ENCODE measurements around the gene LYAR.

LYAR gene

DNA sequence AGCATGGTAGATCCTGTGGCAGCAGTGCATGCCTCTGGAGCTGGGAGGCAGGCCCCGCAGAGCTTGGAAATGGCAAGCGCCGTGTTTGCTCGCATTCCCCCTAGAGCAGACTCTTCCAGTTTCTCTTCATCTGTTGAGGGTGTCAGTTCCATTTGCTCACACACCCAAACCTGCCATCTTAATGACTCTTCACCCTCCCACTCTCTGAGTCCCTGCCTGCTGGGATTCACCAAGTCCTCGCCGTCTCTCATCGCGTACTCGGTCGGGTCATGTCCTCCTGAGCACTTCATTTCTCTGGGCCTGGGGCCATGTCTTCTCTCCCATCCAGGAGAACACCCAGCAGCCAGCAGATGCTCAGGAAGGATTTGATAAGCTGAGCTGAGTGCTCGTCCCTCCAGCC, 17.0 kb upstream of the LYAR start:
- Histone ChIP-seq H4K20me1 (ENCODE audit: low read depth, low read length) (no peaks in the 10 kb centered on the region), H3K27ac (ENCODE audit: low read depth, low read length) (no peak overlapping the region)
- TF ChIP-seq EZH2phosphoT487 (conservative IDR thresholded peaks at IDR 0.05; ENCODE audit: low read length) (no peak), CTCF (IDR thresholded peaks at IDR 0.05; ENCODE audit: insufficient read depth, low read length, poor library complexity, severe bottlenecking) (no peak)

DNA sequence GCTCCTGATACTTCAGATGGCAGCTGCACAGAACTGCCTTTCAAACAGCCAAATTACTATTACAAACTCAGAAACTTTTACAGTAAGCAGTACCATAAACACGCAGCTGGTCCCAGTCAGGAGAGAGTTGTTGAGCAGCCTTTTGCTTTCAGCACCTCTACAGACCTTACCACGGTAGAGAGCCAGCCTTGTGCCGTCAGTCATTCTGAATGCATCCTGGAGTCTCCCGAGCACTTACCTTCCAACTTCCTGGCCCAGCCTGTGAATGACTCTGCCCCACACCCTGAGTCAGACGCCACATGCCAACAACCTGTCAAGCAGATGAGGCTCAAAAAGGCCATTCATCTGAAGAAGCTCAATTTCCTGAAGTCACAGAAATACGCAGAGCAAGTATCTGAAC, 12.5 kb upstream of the LYAR start:
- Histone ChIP-seq H3K4me3 (ENCODE audit: insufficient read depth, low read length, poor library complexity, severe bottlenecking) (no peak overlapping the region), H4K20me1 (ENCODE audit: low read depth, low read length) (no peaks in the 10 kb centered on the region), H3F3A (ENCODE audit: insufficient read depth) (no peaks in the 10 kb centered on the region), H3K9me3 (ENCODE audit: insufficient read depth, low read length) (no peaks in the 10 kb centered on the region), H3K9me2 (replicated peaks; ENCODE audit: insufficient read depth, low read length) (no peaks in the 10 kb centered on the region), H3K27me3 (ENCODE audit: low read length) (no peaks in the 10 kb centered on the region), H3K36me3 (ENCODE audit: low read length) (0 out of 2 replicates have a peak, but pooled peaks cover 8% of the 10 kb centered on the region), H2AFZ (ENCODE audit: low read depth, low read length, severe bottlenecking) (no peak overlapping the region), H3K9ac (ENCODE audit: low read length) (no peak overlapping the region), H3K27ac (ENCODE audit: low read depth, low read length) (no peak overlapping the region), H3K79me2 (ENCODE audit: insufficient read depth, low read length) (peaks cover 6% of the 10 kb centered on the region; the same call in 1 of the 2 replicates), H3K4me2 (ENCODE audit: low read depth, low read length, poor library complexity, severe bottlenecking) (no peak overlapping the region)
- no peak for TF ChIP-seq EZH2phosphoT487 (conservative IDR thresholded peaks at IDR 0.05; ENCODE audit: low read length)
- no peak for TF ChIP-seq CTCF (IDR thresholded peaks at IDR 0.05; ENCODE audit: insufficient read depth, low read length, poor library complexity, severe bottlenecking)

More for the DNA sequence above, 17.0 kb upstream of the LYAR start:
- H3K27me3 ChIP-seq (ENCODE audit: low read length): no peaks in the 10 kb centered on the region
- H2AFZ ChIP-seq (ENCODE audit: low read depth, low read length, severe bottlenecking): no peak overlapping the region
- no peak overlapping the region for H3K4me3 ChIP-seq (ENCODE audit: insufficient read depth, low read length, poor library complexity, severe bottlenecking)
- H3K9me3 ChIP-seq (ENCODE audit: insufficient read depth, low read length): no peaks in the 10 kb centered on the region
- 0 out of 2 replicates have a peak, but pooled peaks cover 8% of the 10 kb centered on the region for H3K36me3 ChIP-seq (ENCODE audit: low read length)
- no peaks in the 10 kb centered on the region for H3K9me2 ChIP-seq (replicated peaks; ENCODE audit: insufficient read depth, low read length)
- no peaks in the 10 kb centered on the region for H3K79me2 ChIP-seq (ENCODE audit: insufficient read depth, low read length)
- H3K9ac ChIP-seq (ENCODE audit: low read length): no peak overlapping the region
- H3F3A ChIP-seq (ENCODE audit: insufficient read depth): peaks cover 5% of the 10 kb centered on the region; the same call in 1 of the 2 replicates
- no peak overlapping the region for H3K4me2 ChIP-seq (ENCODE audit: low read depth, low read length, poor library complexity, severe bottlenecking)

- H3K36me3 ChIP-seq (ENCODE audit: low read length): 0 out of 2 replicates have a peak, but pooled peaks cover 8% of the 10 kb centered on the region
- no peaks in the 10 kb centered on the region for H3K27me3 ChIP-seq (ENCODE audit: low read length)
- H3K9me3 ChIP-seq (ENCODE audit: insufficient read depth, low read length): no peaks in the 10 kb centered on the region
- TF ChIP-seq CTCF (IDR thresholded peaks at IDR 0.05; ENCODE audit: insufficient read depth, low read length, poor library complexity, severe bottlenecking) (no peak), EZH2phosphoT487 (conservative IDR thresholded peaks at IDR 0.05; ENCODE audit: low read length) (no peak)
- H3K9me2 ChIP-seq (replicated peaks; ENCODE audit: insufficient read depth, low read length): no peaks in the 10 kb centered on the region
- no peak overlapping the region for H3K4me3 ChIP-seq (ENCODE audit: insufficient read depth, low read length, poor library complexity, severe bottlenecking)
- H2AFZ ChIP-seq (ENCODE audit: low read depth, low read length, severe bottlenecking): no peak overlapping the region
- H3K27ac ChIP-seq (ENCODE audit: low read depth, low read length): no peak overlapping the region
- H3F3A ChIP-seq (ENCODE audit: insufficient read depth): no peaks in the 10 kb centered on the region
- H3K9ac ChIP-seq (ENCODE audit: low read length): no peak overlapping the region
- no peaks in the 10 kb centered on the region for H4K20me1 ChIP-seq (ENCODE audit: low read depth, low read length)
- peaks cover 6% of the 10 kb centered on the region; the same call in 1 of the 2 replicates for H3K79me2 ChIP-seq (ENCODE audit: insufficient read depth, low read length)
- H3K4me2 ChIP-seq (ENCODE audit: low read depth, low read length, poor library complexity, severe bottlenecking): no peak overlapping the region
Observed at GRCh38 chr4:4302001-4302400, 12.0 kb upstream of the LYAR start.
